HEK293 (cell line): ENCODE data around the gene PITPNB.

ENCODE experiments used
- CTCF ChIP-seq: fragments of 450-650 bp; formaldehyde crosslinking; IDR thresholded peaks from 2 replicates; pipeline ENCODE4 v1.5.1; 2016; ENCODE audit warnings: missing biosample characterization, missing genetic modification characterization
- SALL2 ChIP-seq: fragments of 450-650 bp; formaldehyde crosslinking; IDR thresholded peaks from 2 replicates; pipeline ENCODE4 v1.5.0; 2017; ENCODE audit warnings: missing biosample characterization, mild to moderate bottlenecking, missing genetic modification characterization, borderline replicate concordance
- YY1 ChIP-seq: fragments of 450-650 bp; formaldehyde crosslinking; IDR thresholded peaks from 2 replicates; pipeline ENCODE4 v1.5.1; 2018; ENCODE audit warnings: missing biosample characterization, missing genetic modification characterization
- YY2 ChIP-seq: fragments of 450-650 bp; formaldehyde crosslinking; IDR thresholded peaks from 2 replicates; pipeline ENCODE4 v1.5.1; 2016; ENCODE audit warnings: missing biosample characterization, missing genetic modification characterization
- ZBTB20 ChIP-seq: fragments of 450-650 bp; formaldehyde crosslinking; IDR thresholded peaks from 2 replicates; pipeline ENCODE4 v1.5.1; 2016; ENCODE audit warnings: missing biosample characterization, missing genetic modification characterization
- ZBTB26 ChIP-seq: fragments of 450-650 bp; formaldehyde crosslinking; optimal IDR thresholded peaks from 2 replicates; pipeline ENCODE3; 2016; ENCODE audit warnings: missing biosample characterization, mild to moderate bottlenecking, missing genetic modification characterization
- ZFP69B ChIP-seq: fragments of 450-650 bp; formaldehyde crosslinking; IDR thresholded peaks from 2 replicates; pipeline ENCODE4 v1.5.1; 2016; ENCODE audit warnings: missing biosample characterization, missing genetic modification characterization
- ZNF184 ChIP-seq: fragments of 450-650 bp; IDR thresholded peaks from 2 replicates; pipeline ENCODE4 v1.5.1; 2018; ENCODE audit warnings: missing biosample characterization, mild to moderate bottlenecking, missing genetic modification characterization
- ZNF248 ChIP-seq: fragments of 450-650 bp; formaldehyde crosslinking; IDR thresholded peaks from 2 replicates; pipeline ENCODE4 v1.5.1; 2017; ENCODE audit warnings: missing biosample characterization, missing genetic modification characterization
- ZNF335 ChIP-seq: fragments of 450-650 bp; formaldehyde crosslinking; conservative IDR thresholded peaks from 2 replicates; pipeline ENCODE4 v1.5.1; 2016; ENCODE audit warnings: missing biosample characterization, missing genetic modification characterization
- ZNF600 ChIP-seq: fragments of 450-650 bp; formaldehyde crosslinking; IDR thresholded peaks from 2 replicates; pipeline ENCODE4 v1.5.1; 2016; ENCODE audit warnings: missing biosample characterization, missing genetic modification characterization
- TF ChIP-seq, protein P1 (sequence below): fragments of 450-650 bp; formaldehyde crosslinking; IDR thresholded peaks from 2 replicates; pipeline ENCODE4 v1.5.1; 2016; ENCODE audit warnings: missing biosample characterization, missing genetic modification characterization, low read depth
- TF ChIP-seq, protein P2 (sequence below): fragments of 450-650 bp; formaldehyde crosslinking; IDR thresholded peaks from 2 replicates; pipeline ENCODE4 v1.5.1; 2016; ENCODE audit warnings: missing biosample characterization, missing genetic modification characterization

GRCh38 chr22:27883656-27884350 lies 35.3 kb downstream of the PITPNB start:
- no peak for TF ChIP-seq CTCF (tag by site-specific recombination)
- TF ChIP-seq, protein P1, sequence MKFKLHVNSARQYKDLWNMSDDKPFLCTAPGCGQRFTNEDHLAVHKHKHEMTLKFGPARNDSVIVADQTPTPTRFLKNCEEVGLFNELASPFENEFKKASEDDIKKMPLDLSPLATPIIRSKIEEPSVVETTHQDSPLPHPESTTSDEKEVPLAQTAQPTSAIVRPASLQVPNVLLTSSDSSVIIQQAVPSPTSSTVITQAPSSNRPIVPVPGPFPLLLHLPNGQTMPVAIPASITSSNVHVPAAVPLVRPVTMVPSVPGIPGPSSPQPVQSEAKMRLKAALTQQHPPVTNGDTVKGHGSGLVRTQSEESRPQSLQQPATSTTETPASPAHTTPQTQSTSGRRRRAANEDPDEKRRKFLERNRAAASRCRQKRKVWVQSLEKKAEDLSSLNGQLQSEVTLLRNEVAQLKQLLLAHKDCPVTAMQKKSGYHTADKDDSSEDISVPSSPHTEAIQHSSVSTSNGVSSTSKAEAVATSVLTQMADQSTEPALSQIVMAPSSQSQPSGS: no peak
- TF ChIP-seq ZNF184: no peak
- TF ChIP-seq YY1 (tag by site-specific recombination): no peak
- no peak for TF ChIP-seq YY2
- TF ChIP-seq ZBTB20 (tag by site-specific recombination): no peak
- TF ChIP-seq SALL2 (tag by site-specific recombination): no peak
- no peak for TF ChIP-seq ZNF335 (tag by site-specific recombination)
- TF ChIP-seq, protein P2, sequence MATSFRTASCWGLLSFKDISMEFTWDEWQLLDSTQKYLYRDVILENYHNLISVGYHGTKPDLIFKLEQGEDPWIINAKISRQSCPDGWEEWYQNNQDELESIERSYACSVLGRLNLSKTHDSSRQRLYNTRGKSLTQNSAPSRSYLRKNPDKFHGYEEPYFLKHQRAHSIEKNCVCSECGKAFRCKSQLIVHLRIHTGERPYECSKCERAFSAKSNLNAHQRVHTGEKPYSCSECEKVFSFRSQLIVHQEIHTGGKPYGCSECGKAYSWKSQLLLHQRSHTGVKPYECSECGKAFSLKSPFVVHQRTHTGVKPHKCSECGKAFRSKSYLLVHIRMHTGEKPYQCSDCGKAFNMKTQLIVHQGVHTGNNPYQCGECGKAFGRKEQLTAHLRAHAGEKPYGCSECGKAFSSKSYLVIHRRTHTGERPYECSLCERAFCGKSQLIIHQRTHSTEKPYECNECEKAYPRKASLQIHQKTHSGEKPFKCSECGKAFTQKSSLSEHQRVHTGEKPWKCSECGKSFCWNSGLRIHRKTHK (tag by site-specific recombination): no peak
- TF ChIP-seq ZNF600 (tag by site-specific recombination): no peak
- TF ChIP-seq ZBTB26 (tag by site-specific recombination): no peak
- no peak for TF ChIP-seq ZFP69B (tag by site-specific recombination)
- no peak for TF ChIP-seq ZNF248 (tag by site-specific recombination)
